Lower leg skin (tissue), 4 donors: ENCODE measurements around the gene MYO3B. TPM values are rescaled to one million over a fixed set of nuclear protein-coding genes. Genes with fewer than 3 reads are reported as not detected.

Experiments used
- DNase-seq, 2 donors: peaks; one replicate each; pipeline ENCODE4 v3.0.0-alpha.2; 2019; ENCODE audit warnings: low spot score in 2 of 2
- H3K4me3 ChIP-seq: fragments of 200-600 bp; sonication (generic); 2 replicates; pipeline ENCODE4 v1.5.1; 2017; ENCODE audit warnings: mild to moderate bottlenecking, low read depth; ENCODE audit not compliant: poor library complexity, severe bottlenecking
- POLR2A ChIP-seq, 2 donors: fragments of 450-650 bp; IDR thresholded peaks; one replicate each; pipeline ENCODE4 v1.6.1; 2016 to 2017; ENCODE audit warnings: antibody characterized with exemption in 2 of 2, mild to moderate bottlenecking in 1 of 2, moderate library complexity in 1 of 2
- WGBS, 2 donors: methylation state at CpG; one replicate each; pipeline ENCODE4 v1.1.5; 2018; 5-methylcytosine and 5-hydroxymethylcytosine counted together
- intact Hi-C: fragments of 100-400 bp; cut with DNase I; formaldehyde crosslinking; loops from one replicate; pipeline ENCODE4 v1.15.0; 2023; ENCODE audit warnings: low total_unique reads
- total RNA-seq, 4 donors: library from RNA; depleted of rRNA; stranded (reverse); fragments of >200 nt; gene quantifications; one replicate each; pipeline ENCODE4 v1.1.0, GENCODE V29; 2016
- TF ChIP-seq, protein P1 (sequence below), 3 donors: fragments of 450-650 bp; IDR thresholded peaks; one replicate each; pipeline ENCODE4 v1.5.1; 2016; ENCODE audit warnings: antibody characterized with exemption in 3 of 3, mild to moderate bottlenecking in 3 of 3, moderate library complexity in 2 of 3

Gene MYO3B
- total RNA-seq, 4 donors from 2014 or later = 0.17 to 0.81 (median 0.66) TPM

- intact Hi-C loops = no loop called here
- H3K4me3 ChIP-seq = no peak overlapping the region
- TF ChIP-seq POLR2A (IDR thresholded peaks at IDR 0.05) = no peak
- TF ChIP-seq, protein P1, sequence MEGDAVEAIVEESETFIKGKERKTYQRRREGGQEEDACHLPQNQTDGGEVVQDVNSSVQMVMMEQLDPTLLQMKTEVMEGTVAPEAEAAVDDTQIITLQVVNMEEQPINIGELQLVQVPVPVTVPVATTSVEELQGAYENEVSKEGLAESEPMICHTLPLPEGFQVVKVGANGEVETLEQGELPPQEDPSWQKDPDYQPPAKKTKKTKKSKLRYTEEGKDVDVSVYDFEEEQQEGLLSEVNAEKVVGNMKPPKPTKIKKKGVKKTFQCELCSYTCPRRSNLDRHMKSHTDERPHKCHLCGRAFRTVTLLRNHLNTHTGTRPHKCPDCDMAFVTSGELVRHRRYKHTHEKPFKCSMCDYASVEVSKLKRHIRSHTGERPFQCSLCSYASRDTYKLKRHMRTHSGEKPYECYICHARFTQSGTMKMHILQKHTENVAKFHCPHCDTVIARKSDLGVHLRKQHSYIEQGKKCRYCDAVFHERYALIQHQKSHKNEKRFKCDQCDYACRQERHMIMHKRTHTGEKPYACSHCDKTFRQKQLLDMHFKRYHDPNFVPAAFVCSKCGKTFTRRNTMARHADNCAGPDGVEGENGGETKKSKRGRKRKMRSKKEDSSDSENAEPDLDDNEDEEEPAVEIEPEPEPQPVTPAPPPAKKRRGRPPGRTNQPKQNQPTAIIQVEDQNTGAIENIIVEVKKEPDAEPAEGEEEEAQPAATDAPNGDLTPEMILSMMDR (IDR thresholded peaks at IDR 0.05) = no peak
- DNase-seq = no peak
- 64 to 69% methylated on average over 8 of the region's 8 CpGs for WGBS, 2 donors
Measured at GRCh38 chr2:170377500-170378207, 199.7 kb downstream of the MYO3B start.

DNA sequence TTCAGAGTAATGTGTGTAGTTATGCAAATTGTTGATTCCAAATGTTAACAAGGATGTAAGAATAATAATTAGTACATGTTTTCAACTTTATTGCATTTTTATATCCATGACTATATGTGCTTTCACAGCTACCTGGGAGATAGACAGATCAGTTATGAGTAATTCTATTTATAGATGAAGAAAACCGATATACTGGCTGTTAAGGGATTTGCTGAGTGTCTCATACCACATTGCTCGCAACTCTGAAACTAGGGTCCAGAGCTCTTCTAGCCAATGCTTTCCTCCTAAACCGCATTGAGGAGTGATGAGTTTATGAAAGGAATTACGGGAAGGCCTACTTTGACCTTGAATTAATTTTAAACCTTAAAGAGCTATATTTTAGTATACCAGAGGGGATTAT lies 202.3 kb downstream of the MYO3B start:
- no peak for DNase-seq
- WGBS, 2 donors = 74 to 76% methylated on average over 4 of the region's 4 CpGs
- intact Hi-C loops = no loop called here
- TF ChIP-seq, protein P1 (IDR thresholded peaks at IDR 0.05) = no peak
- no peak for TF ChIP-seq POLR2A (IDR thresholded peaks at IDR 0.05)
- H3K4me3 ChIP-seq = no peak overlapping the region

DNA sequence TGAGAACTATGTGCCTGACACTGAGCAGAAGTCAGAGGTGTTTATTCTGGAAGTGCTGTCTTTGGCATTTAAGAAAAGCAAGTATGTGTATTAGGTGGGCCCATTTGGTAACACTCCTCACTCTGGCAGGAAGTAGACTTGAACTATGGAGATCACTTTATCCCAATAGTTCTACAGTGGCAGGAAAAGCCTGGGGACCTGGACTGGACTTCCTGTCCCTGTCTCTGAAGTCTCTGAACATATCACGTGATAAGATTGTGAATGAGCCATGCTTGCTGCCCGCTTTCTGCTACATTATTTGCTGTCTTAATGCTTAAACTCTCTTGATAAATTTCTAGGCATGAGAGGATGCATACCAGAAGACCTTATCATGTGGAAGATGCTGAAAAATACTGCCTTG lies 203.7 kb downstream of the MYO3B start:
- DNase-seq = no peak
- intact Hi-C loops = no loop called here
- WGBS, 2 donors = 91 to 92% methylated on average over 2 of the region's 2 CpGs
- no peak overlapping the region for H3K4me3 ChIP-seq
- TF ChIP-seq, protein P1 (IDR thresholded peaks at IDR 0.05) = no peak
- TF ChIP-seq POLR2A (IDR thresholded peaks at IDR 0.05) = no peak

- H3K4me3 ChIP-seq = no peak overlapping the region
- TF ChIP-seq, protein P1 (IDR thresholded peaks at IDR 0.05) = no peak
- no peak for TF ChIP-seq POLR2A (IDR thresholded peaks at IDR 0.05)
- WGBS, 2 donors = 77 to 90% methylated on average over 3 of the region's 3 CpGs
- no peak for DNase-seq
- intact Hi-C loops = no loop called here
Measured at GRCh38 chr2:170386554-170386953, 208.6 kb downstream of the MYO3B start.

GRCh38 chr2:170391018-170391417 lies 213.1 kb downstream of the MYO3B start:
- no peak overlapping the region for H3K4me3 ChIP-seq
- TF ChIP-seq POLR2A (IDR thresholded peaks at IDR 0.05) = no peak
- DNase-seq = no peak
- intact Hi-C loops = no loop called here
- 64 to 80% methylated on average over 2 of the region's 2 CpGs for whole genome bisulfite sequencing, 2 donors

DNA sequence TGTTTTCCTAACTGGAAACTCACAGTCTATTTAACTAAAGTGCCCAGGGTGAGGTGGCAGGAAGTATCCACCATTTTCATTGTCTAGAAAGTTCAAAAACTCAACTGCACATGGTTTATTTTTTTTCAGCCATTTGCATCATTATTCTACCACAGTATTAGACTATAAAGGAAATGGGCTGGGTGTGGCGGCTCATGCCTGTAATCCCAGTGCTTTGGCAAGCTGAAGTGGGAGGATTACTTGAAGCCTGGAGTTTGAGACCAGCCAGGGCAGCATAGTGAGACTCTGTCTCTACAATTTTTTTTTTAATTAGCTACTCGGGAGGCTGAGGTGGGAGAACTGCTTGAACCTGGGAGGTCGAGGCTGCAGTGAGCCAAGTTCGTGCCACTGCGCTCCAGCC lies 213.8 kb downstream of the MYO3B start:
- WGBS, 2 donors = 91 to 94% methylated on average over 5 of the region's 5 CpGs
- no peak overlapping the region for H3K4me3 ChIP-seq
- TF ChIP-seq, protein P1 (IDR thresholded peaks at IDR 0.05) = no peak
- TF ChIP-seq POLR2A (IDR thresholded peaks at IDR 0.05) = no peak
- intact Hi-C loops = no loop called here
- no peak for DNase-seq
